GM18517 (cell line): ENCODE results near the gene HHATL.

Experiments
- ATAC-seq: cut with Tn5 transposase; IDR thresholded peaks from one replicate; pipeline ENCODE4 v1.9.1; 2021; ENCODE audit warnings: mild to moderate bottlenecking, moderate library complexity; ENCODE audit not compliant: unreplicated experiment

HHATL gene

DNA sequence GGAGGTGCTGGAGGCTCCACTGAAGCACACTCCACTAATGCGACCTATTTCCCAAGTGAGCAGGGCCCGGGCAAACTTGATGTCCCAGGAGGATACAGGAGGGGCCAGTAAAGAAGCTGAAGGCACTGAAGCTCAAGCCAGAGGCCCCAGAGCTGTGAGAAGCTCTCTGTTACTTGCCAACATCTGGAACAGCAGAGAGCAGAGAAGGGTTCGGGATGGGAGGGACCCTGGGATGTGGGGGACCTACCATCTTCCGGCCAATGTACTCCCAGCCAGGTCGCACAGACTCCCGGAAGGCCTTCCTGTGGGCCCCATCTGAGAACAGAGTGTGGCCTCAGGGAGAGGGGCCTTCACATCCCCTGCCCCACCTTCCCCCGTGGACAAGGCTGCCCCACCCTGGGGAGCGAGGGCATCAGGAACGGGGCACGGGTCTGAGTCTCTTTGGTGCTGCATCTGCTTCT, 3.1 kb downstream of the HHATL start:
- ATAC-seq: no peak

DNA sequence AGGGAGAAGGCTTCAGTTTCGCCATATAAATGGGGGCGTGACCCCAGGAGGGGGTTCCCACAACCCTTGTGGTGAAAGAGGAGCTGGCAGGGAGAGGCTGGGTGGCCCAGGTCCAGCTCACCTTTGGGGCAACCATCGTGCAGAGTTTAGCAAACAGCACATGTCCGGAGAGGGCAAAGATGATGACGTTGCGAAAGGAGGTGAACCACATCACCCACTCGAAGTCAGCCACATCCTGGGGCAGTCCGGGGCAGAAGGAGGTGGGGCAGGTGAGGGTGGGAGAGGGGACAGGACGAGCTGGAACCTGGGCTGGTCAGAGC, 3.7 kb downstream of the HHATL start:
- ATAC-seq: no peak

DNA sequence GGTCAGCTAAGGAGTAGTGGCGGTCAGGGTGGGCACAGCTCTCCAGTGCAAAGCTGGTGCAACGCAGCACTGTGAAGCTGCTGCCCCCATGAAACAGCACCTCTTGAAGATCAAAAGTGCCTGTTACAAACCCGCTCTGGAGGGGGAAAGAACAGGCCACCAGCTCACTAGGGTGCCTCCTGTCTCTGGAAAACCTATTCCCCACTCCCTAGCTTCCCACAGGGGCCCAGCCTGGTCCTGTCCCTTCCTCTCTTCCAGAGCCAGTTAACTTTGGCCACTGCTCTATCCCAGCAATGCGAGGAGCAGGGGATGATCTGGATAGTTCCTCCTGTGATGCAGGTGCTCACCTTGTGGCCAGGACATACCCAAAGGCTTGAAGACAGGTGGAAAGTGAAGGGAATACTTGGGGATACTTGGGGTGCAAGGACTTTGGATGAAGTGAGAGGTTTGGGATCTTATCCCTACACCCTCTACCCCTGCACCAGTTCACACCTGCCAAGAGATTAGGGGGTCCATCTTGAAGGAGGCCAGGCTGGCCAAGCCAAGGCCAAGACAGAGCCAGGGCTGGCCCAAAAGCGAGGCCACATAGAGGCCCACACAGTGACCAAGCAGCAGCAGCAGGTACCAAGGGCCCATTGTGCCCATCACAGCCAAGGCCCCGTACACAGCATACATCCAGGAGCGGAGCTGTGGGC, 4.2 kb downstream of the HHATL start:
- no peak for ATAC-seq

DNA sequence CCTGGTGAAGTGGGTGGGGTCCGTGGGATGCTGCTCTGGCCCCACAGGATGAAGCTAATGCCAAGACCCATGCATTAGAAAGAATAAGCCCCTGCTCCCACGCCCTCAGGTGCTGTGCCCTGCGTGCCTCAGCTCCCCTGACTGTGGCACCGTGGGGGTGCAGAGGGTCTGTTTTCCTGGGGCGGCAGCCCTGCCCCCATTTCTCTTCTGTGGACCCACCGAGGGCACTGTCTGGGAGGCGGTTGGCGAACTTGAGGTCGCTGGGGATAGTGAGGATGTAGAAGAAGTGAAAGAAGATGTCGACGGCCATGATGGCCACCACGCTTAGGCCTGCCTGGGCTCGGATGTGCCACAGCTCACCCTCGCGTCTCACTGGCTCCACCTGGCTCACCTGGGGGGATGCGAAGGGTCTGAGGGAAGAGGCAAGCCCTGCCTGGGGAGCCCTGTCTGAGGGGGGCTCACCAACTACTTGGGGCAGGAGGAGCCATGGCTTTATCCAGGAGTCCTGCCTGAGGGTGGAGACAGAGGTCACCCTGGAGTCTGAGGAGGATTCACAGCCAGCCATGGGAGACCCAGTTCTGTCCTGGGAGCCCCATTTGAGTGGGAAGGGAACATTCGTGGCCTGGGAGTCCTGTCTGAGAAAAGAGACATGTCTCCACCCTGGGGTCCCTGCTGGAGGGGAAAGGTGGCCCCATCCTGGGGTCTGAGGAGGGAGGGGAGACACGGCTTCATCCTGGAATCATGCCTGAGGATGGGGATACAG, 5.1 kb downstream of the HHATL start:
- no peak for ATAC-seq

DNA sequence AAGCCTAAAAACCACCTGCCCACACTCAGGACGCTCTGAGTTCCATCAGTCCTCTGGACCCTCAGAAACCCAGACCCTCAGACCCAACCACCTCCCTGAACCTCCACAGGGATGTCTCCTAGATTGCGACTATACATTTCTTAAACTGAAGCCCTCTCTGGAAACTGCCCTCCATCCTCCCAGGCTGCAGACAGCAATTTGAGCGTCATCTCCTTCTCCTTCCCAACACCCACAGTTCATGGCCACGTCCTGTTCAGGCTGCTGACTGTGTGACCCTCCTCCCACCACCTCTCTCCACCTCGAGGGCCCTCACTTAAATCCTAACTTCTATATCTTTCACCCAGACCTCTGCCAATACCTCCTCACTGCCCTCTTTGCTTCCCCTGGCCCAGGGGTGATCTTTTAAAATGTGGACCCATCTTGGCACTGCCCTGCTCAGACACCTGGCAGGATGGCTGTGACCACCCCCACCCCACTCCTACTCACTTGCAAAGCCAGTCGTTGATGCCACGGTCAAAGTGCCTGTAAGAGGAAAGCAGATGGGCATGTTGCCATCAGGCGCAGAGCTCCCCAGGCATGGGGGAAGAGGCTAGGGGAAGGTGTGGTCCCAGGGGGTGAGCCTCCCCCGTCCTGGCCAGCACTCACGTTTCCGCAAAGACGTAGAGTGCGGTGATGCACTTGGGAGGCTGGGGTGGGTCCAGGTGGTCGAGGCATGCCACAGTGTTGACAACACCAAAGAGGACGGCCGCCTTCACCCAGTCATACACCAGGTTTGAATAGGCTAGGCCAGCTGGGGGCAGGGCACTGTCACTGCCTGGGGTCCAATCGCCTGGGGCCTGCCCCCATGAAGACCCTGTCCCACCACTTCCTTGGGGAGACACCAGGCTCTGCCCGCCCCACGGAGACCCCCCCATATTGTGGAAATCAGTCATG, 6.0 kb downstream of the HHATL start:
- no peak for ATAC-seq

DNA sequence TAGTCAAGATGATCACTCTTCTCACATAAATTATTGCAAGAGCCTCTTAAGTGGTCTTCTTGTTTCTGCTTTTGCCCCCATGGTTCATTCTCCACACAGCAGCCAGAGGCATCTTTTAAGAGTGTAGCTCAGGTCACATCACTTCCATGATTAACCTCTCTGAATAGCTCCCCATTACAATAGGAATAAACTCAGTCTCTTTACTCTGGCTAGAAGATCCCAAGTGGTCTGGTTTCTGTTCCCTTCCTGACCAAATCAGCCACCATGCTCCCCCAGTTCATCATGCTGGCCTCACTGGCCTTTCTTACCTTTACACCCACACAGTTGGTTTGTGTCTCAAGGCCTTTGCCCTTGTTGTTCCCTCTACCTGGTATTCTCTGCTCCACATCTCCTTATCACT, 8.2 kb downstream of the HHATL start:
- ATAC-seq: no peak

DNA sequence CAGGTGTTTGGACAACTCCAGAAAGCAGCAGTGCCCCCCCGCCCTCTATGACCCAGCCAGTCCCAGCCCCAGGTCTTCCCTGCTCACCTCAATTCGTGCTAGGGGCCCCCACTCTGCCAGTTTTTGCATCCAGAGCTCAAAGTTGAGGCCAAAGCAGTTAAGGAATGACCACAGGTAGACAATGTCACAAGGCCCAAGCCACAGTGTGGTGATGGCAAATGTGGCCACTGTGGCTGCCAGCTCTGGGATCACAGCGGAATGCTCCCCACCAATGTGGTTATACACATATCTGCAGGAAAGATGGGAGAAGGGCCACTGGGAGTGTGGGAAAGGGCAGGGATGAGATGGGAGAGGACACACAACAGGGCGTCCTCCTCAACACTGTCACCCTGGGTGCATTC, 9.1 kb downstream of the HHATL start:
- ATAC-seq: no peak

DNA sequence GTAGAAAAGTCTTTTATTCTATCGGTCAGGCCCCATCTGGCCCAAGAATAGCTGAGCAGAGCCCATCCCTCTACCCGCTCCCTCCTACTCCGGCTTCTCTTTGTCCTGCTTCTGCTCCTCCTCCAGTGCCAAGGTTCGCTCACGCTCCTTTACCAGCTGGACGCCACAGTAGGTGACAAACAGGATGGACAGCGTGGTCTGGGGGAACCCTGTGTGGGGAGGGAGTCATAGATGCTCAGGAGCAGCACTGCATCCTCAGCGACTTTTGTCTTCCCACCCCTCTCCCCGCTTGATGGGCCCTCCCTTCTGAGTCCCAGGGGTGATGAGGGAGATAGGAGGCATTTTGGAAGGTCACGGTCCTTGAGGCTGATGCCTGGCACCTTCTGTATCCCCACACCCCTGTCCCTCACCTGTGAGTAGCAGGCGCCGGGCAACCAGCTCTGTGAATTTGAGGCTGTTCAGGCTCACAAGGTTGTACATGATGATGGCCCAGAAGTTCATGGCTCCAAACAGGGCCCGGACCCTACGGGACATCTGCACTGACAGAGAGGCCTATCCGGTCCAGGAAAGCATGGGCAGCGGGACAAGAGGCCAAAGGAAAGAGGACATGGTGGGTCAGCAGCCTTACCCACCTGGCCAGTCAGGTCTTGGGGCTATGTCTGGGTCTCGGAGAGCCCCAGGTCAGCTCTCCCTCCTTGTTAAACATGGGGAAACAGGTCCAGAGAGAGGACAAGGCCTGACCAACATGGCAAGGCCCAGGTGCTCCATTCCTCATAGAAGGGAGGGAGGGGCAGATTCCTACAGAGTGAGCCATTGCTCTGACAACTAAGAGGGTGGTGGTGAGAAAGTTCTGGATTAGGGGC, 9.7 kb downstream of the HHATL start:
- no peak for ATAC-seq

DNA sequence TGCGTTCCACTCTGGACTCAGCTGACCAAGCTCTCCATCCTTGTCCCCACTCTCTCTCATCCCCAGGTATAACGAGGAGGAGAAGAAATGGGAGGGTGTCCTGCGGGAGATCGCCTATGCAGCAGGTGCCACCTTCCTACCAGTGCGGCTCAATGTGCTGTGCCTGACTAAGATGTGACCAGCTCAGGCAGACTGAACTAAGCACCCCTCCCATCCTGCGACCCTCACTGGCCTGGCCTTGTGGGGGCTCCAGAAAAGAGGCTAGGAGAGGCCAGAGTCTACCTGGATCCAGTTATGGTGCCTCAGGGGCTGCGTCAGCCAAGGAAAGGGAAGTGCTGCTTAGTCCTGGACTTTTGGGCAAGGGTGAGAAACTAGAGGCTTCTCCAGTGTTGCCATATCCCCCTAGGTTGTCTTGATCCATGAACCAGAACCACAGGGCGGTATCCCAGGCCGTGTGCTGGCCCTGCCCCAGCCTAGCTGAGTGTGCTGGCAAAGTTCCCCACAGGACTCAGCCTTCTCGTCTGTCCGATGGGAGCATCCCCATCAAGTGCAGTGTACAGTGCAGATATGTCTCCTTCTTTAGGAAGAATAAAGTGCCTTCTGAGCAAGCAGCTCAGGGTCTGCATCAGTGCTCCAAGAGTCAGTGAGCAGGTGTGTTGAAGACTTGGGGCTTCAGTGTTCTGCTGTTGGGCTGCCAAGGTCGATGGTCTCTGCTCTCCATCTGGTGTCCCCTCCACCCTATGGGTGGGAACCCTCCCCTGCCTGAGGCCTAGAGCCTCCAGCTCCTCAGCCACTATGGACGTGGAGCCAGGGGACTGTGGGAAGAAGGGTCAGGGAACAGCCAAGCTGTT, 10.6 kb downstream of the HHATL start:
- ATAC-seq: no peak

DNA sequence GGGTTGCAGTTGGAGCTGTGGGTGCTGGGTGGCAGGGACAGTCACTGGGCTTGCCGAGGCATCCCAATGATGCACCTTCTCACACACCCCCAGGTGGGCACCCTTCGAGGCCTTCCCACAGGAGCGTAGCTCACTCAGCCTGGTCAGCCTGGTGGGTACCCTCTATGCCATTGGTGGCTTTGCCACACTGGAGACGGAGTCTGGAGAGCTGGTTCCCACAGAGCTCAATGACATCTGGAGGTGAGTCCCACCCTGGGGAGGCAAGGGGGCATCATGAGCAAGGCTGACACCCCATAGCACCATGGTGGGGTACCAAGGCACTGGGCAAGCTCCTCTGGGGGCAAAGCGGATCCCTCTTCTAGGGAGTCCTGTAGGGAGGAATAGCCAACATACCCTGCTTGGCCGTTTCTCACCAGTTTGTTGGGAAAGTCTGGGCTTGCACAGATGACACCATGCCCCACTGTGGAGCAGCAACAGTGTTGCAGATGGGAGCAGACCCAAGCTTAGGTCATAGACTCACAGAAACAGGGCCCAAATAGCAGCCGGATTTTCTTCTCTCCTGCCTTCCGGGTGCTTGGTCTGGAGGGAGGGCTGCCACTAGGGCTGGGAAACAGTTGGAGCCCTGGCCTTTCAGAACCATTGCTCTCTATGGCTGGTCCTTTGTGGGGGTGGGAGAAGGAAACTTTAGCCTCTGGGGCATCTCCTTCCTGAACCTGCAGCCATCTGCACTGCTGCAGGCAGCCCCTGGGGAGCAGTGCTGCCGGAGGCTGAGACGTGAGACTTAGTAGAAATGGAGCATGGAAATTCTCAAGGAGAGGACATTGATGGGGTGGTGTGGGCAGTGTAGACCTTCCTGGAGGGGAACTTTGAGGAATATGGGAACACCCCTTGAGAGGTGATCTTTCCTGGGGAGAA, 11.6 kb downstream of the HHATL start:
- ATAC-seq: no peak

DNA sequence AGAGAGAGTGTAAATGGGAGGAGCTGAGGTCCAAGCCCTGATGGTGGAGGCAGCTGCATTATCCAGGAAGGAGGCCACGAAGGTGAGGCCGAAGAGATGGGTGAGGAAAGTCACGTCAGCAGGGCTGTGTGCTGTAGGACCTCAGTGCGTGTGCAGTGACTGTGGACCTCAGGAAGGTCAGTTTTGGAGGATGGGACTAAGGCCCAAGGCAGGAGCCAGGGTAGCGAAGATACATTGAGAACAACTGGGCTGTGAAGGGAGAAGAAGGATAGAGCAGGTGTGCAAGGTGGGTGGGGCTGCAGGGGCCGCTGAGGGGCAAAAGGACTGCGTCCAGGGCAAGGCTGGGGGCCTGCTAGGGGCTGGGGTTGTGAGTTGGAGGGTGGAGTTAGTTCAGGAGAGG, 12.4 kb downstream of the HHATL start:
- no peak for ATAC-seq

DNA sequence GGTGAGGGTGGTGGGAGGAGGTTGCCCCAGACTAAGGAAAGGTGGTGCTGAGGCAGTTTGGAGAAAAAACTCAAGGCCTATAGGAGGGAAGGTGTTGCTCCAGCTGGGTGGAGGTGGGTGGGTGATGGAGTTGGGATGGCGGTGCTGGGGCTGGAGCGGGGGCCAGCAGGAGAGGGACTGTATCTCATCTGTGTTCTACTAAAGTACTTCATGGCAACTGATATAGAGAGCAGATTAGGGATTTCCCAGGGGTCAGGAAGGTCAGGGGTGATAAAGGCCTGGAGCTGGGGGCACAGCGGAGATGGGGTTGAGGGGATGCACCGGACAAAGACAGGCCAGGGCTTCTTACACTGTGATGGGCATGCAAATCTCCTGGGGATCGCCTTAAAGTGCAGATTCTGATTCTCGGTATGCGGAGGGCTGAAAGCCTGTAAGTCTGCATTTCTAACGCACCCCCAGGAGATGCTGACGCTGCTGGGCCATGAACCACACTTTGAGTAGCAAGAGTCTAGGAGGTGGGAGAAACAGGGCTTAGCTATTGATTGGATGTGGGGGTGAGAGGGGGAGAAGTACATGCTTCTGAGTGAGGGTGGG, 13.1 kb downstream of the HHATL start:
- no peak for ATAC-seq

DNA sequence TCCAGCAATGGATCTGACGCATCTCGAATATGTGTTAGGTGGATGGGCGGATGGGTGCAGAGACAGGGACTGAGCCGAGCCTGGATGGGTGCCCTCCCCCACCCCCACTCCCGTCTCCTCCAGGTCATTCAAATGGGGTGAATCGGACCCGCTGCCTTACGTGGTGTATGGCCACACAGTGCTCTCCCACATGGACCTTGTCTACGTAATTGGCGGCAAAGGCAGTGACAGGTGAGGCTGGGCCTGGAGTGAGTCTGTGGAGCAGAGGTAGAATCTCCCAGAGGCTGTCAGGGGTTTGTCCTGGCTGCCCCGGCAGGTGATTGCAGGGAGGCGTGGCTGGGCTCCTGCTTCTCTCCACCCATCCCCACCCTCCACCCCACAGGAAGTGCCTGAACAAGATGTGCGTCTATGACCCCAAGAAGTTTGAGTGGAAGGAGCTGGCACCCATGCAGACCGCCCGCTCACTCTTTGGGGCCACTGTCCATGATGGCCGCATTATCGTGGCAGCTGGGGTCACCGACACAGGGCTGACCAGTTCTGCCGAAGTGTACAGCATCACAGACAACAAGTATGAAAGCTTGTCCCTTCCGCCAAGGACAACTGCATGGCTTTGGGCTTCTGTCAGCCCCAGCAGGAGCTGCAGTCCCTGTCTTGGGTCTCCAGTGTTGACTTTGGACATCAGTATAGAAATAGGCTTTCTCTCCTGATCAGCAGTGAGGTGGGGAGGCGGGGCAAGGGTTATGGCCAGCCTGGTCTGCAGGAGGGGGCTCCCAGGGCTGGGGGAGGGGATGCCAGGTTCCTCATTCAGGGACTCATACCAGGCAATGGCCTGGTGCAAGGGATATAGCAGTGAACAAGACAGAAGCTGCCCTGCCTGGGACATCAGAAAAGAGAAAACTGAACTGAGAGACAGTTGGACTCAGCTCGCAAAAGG, 13.8 kb downstream of the HHATL start:
- no peak for ATAC-seq

DNA sequence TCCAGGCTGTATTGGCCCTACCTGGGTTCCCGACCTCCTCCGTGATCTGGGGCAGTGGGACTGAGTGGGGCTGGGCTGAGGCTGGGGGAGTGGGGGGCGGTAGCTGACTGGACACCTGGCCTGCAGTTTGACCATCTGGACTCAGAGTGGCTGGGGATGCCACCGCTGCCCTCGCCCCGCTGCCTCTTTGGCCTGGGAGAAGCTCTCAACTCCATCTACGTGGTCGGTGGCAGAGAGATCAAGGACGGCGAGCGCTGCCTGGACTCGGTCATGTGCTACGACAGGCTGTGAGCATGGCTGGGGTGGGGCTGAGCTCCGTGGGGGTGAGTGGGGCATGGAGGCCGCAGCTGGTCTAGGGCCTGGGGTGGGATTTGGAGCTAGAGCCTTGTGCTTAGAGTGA, 14.6 kb downstream of the HHATL start:
- no peak for ATAC-seq

DNA sequence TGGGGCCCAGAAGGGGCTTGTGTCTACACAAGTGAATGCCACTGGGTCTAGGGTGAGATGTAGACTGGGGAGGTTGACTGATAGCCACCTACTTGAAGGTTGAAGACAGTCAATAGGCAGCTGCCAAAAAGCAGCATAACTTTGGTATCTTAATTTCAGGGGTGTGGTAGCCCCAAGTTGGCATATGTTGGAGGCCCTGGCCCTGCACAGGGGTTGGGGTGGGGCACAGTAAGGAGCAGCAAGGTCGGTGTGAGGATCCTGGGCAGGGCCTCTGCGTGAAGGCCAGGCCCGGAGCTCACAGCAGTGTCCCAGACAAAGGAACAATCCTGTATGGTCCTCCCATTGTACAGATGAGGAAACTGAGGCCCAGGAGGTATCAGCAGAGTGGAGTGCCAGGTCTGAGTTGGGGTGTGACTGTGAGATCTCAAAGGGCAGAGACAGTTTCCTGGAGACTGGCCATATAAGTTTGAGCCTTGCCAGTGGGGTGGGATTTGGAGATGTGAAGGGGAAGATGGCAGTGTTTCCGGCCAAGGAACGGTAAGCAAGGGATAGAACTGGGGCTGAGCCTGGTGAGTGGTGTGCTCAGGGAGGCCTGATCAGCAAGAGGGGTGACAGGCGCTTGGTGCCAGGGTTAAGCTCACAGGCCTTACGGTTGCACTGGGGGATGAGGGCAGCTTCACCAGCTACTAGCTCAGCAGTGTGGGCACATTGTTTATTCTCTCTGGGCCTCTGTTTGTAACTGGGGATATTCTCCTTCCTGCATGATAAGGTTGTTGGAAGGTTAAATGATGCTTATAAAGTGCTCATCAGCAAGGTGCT, 15.6 kb downstream of the HHATL start:
- ATAC-seq: no peak
